Measurements from ENCODE around the gene AR.

DNA sequence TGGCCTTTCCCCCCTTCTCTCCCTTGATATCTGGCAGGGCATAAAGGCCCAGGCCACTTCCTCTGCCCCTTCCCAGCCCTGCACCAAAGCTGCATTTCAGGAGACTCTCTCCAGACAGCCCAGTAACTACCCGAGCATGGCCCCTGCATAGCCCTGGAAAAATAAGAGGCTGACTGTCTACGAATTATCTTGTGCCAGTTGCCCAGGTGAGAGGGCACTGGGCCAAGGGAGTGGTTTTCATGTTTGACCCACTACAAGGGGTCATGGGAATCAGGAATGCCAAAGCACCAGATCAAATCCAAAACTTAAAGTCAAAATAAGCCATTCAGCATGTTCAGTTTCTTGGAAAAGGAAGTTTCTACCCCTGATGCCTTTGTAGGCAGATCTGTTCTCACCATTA lies 183.8 kb downstream of the AR start:
- TF ChIP-seq, protein P1, sequence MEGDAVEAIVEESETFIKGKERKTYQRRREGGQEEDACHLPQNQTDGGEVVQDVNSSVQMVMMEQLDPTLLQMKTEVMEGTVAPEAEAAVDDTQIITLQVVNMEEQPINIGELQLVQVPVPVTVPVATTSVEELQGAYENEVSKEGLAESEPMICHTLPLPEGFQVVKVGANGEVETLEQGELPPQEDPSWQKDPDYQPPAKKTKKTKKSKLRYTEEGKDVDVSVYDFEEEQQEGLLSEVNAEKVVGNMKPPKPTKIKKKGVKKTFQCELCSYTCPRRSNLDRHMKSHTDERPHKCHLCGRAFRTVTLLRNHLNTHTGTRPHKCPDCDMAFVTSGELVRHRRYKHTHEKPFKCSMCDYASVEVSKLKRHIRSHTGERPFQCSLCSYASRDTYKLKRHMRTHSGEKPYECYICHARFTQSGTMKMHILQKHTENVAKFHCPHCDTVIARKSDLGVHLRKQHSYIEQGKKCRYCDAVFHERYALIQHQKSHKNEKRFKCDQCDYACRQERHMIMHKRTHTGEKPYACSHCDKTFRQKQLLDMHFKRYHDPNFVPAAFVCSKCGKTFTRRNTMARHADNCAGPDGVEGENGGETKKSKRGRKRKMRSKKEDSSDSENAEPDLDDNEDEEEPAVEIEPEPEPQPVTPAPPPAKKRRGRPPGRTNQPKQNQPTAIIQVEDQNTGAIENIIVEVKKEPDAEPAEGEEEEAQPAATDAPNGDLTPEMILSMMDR (IDR thresholded peaks at IDR 0.05), result no peak
- TF ChIP-seq EZH2 (IDR thresholded peaks at IDR 0.05; ENCODE audit: borderline replicate concordance, insufficient read depth, low read depth, low read length, poor library complexity, severe bottlenecking), result no peak

Data from B cell (primary cell).